PC-9 (cell line): Measurements from ENCODE around the gene DGKD. TPM values are rescaled to one million over a fixed set of nuclear protein-coding genes. Genes with fewer than 3 reads are reported as not detected.

Source experiments
- BruUV-seq: library from RNA; stranded (reverse); fragments of 400-500 nt; replicated peaks from 2 replicates; lab custom pipeline; 2021; lab: Mats Ljungman, UMichigan
- CTCF ChIA-PET: fragments of 300-600 bp; sonication (Branson Sonifier 250); formaldehyde crosslinking; loops from one replicate; lab custom pipeline; 2022; ENCODE audit warnings: antibody characterized with exemption; lab: Charles Lee
- POLR2A ChIA-PET: fragments of 300-600 bp; sonication (Branson Sonifier 250); formaldehyde crosslinking; loops from one replicate; lab custom pipeline; 2022; ENCODE audit warnings: antibody characterized with exemption; ENCODE audit not compliant: unreplicated experiment; lab: Charles Lee
- DNase-seq, 2 experiments: peaks; one replicate each; pipeline versions ENCODE4 v3.0.0 to v3.0.0-alpha.2; 2015 to 2022; ENCODE audit warnings: mixed read lengths in 1 of 2
- H2AFZ ChIP-seq: fragments of 200-600 bp; sonication (generic); 2 replicates; pipeline ENCODE4 v1.8.1; 2017; ENCODE audit warnings: antibody characterized with exemption
- H3F3A ChIP-seq: fragments of 200-600 bp; sonication (generic); 2 replicates; pipeline ENCODE4 v1.8.1; 2017; ENCODE audit warnings: antibody characterized with exemption, mild to moderate bottlenecking, low read depth; ENCODE audit not compliant: insufficient read depth
- H3K27ac ChIP-seq: fragments of 200-600 bp; sonication (generic); 2 replicates; pipeline ENCODE4 v1.6.1; 2016; ENCODE audit warnings: mixed run types
- H3K27me3 ChIP-seq: fragments of 200-600 bp; sonication (generic); 2 replicates; pipeline ENCODE4 v1.6.1; 2016; ENCODE audit warnings: low read depth, mixed run types; ENCODE audit not compliant: insufficient read depth
- H3K36me3 ChIP-seq: fragments of 200-600 bp; sonication (generic); 2 replicates; pipeline ENCODE4 v1.6.1; 2016; ENCODE audit warnings: low read depth, mixed run types
- H3K4me1 ChIP-seq: fragments of 200-600 bp; sonication (generic); replicated peaks from 2 replicates; pipeline ENCODE4 v1.6.1; 2016; ENCODE audit warnings: mixed run types; ENCODE audit not compliant: insufficient read depth
- H3K4me2 ChIP-seq: fragments of 200-600 bp; sonication (generic); 2 replicates; pipeline ENCODE4 v1.6.1; 2017; ENCODE audit warnings: mixed run types
- H3K4me3 ChIP-seq: fragments of 200-600 bp; sonication (generic); 2 replicates; pipeline ENCODE4 v1.6.1; 2016; ENCODE audit warnings: mixed run types
- H3K79me2 ChIP-seq: fragments of 200-600 bp; sonication (generic); 2 replicates; pipeline ENCODE4 v1.6.1; 2017; ENCODE audit warnings: low read depth, mixed run types
- H3K9me2 ChIP-seq: fragments of 200-600 bp; sonication (generic); 2 replicates; pipeline ENCODE4 v1.8.1; 2017; ENCODE audit warnings: mild to moderate bottlenecking; ENCODE audit not compliant: insufficient read depth
- H3K9me3 ChIP-seq: fragments of 200-600 bp; sonication (generic); 2 replicates; pipeline ENCODE4 v1.8.1; 2016; ENCODE audit warnings: low read depth; ENCODE audit not compliant: insufficient read depth
- H4K20me1 ChIP-seq: fragments of 200-600 bp; sonication (generic); 2 replicates; pipeline ENCODE4 v1.8.1; 2017; ENCODE audit not compliant: insufficient read depth
- CTCF ChIP-seq: fragments of 200-600 bp; sonication (generic); conservative IDR thresholded peaks from 2 replicates; pipeline ENCODE4 v1.6.1; 2017; ENCODE audit warnings: mixed run types, antibody characterized with exemption, mild to moderate bottlenecking, moderate library complexity
- EZH2 ChIP-seq: fragments of 200-600 bp; sonication (generic); IDR thresholded peaks from 2 replicates; pipeline ENCODE4 v1.8.0; 2017; ENCODE audit warnings: antibody characterized with exemption, low read depth
- intact Hi-C: fragments of 100-400 bp; cut with micrococcal nuclease; formaldehyde crosslinking; loops from one replicate; pipeline ENCODE4 v1.10.0; 2022; ENCODE audit not compliant: unreplicated experiment
- total RNA-seq: library from RNA; stranded (reverse); gene quantifications from 2 replicates; pipeline ENCODE4 v1.2.3, GENCODE V29; 2021

Gene DGKD
- total RNA-seq, 1 experiment from 2014 or later: 59.5 TPM

- Histone ChIP-seq H3K4me3 (no peak overlapping the region), H3K9me2 (no peaks in the 10 kb centered on the region), H3K27ac (no peak overlapping the region), H3F3A (peaks cover 31% of the 10 kb centered on the region), H3K36me3 (no peaks in the 10 kb centered on the region; the same call in 1 of the 2 replicates), H2AFZ (no peak overlapping the region), H4K20me1 (no peaks in the 10 kb centered on the region), H3K4me2 (no peak overlapping the region), H3K79me2 (peaks cover 86% of the 10 kb centered on the region), H3K4me1 (peaks cover 49% of the 10 kb centered on the region), H3K27me3 (no peaks in the 10 kb centered on the region), H3K9me3 (no peaks in the 10 kb centered on the region)
- ChIA-PET CTCF (interaction anchor here (1.5 kb wide), 1 partner anchor 24 kb away, joined by 5 read pairs; no protein-coding TSS in a partner anchor), POLR2A (interaction anchor here (0.6 kb wide), 1 partner anchor 63 kb away, joined by 7 read pairs; no protein-coding TSS in a partner anchor)
- TF ChIP-seq CTCF: no peak
- no peak for TF ChIP-seq EZH2
- intact Hi-C loops: loop anchor here (10.0 kb wide), 1 partner anchor 435 kb away; no protein-coding TSS in a partner anchor
- DNase-seq: no peak
- BruUV-seq: TSS peak; percentile 20
Observed at GRCh38 chr2:233419602-233420391, 65.5 kb downstream of the DGKD start.

GRCh38 chr2:233421091-233421816 lies 67.0 kb downstream of the DGKD start:
- no TSS peak for BruUV-seq
- intact Hi-C loops: no loop called here
- no peak overlapping the region for H2AFZ ChIP-seq
- H3K4me3 ChIP-seq: no peak overlapping the region
- H3K36me3 ChIP-seq: peaks cover 8% of the 10 kb centered on the region
- TF ChIP-seq CTCF (no peak), EZH2 (no peak)
- no peaks in the 10 kb centered on the region for H4K20me1 ChIP-seq
- peak overlapping the region; percentile 75 for H3K27ac ChIP-seq
- no peaks in the 10 kb centered on the region for H3K27me3 ChIP-seq
- H3K9me2 ChIP-seq: no peaks in the 10 kb centered on the region
- no peak for DNase-seq
- peaks cover 10% of the 10 kb centered on the region; the same call in 1 of the 2 replicates for H3K9me3 ChIP-seq
- peak overlapping the region; percentile 66 for H3K4me2 ChIP-seq
- H3K4me1 ChIP-seq: peaks cover 43% of the 10 kb centered on the region
- ChIA-PET CTCF (interaction anchor here (1.1 kb wide), 1 partner anchor 70 kb away, joined by 4 read pairs; no protein-coding TSS in a partner anchor), POLR2A (interaction anchor here (0.6 to 1.1 kb wide), 5 partner anchors 36 to 491 kb away, joined by 3 to 6 read pairs (median 5); no protein-coding TSS in a partner anchor)
- peaks cover 32% of the 10 kb centered on the region for H3F3A ChIP-seq
- peaks cover 87% of the 10 kb centered on the region for H3K79me2 ChIP-seq

GRCh38 chr2:233422050-233422639 lies 67.9 kb downstream of the DGKD start:
- CTCF ChIA-PET: interaction anchor here (0.6 to 1.1 kb wide), 2 partner anchors 71 to 1721 kb away, joined by 4 to 5 read pairs; no protein-coding TSS in a partner anchor
- peak; percentile 92 to 97 for DNase-seq

More at GRCh38 chr2:233422050-233422639, 67.9 kb downstream of the DGKD start:
- peak overlapping the region; percentile 75 for H3K27ac ChIP-seq
- peaks cover 52% of the 10 kb centered on the region for H3K4me1 ChIP-seq
- peak overlapping the region; percentile 17; the same call in 1 of the 2 replicates for H3K4me3 ChIP-seq
- peaks cover 16% of the 10 kb centered on the region for H3K36me3 ChIP-seq
- no peaks in the 10 kb centered on the region for H4K20me1 ChIP-seq
- POLR2A ChIA-PET: interaction anchor here (0.6 to 1.1 kb wide), 9 partner anchors 8 to 576 kb away, joined by 3 to 7 read pairs (median 4); no protein-coding TSS in a partner anchor
- intact Hi-C loops: loop anchor here (1.0 to 2.0 kb wide), 3 partner anchors 8 to 65 kb away; no protein-coding TSS in a partner anchor
- H3K9me2 ChIP-seq: no peaks in the 10 kb centered on the region
- no TSS peak for BruUV-seq
- no peak overlapping the region; the same call in 1 of the 2 replicates for H2AFZ ChIP-seq
- peaks cover 87% of the 10 kb centered on the region for H3K79me2 ChIP-seq
- H3K27me3 ChIP-seq: no peaks in the 10 kb centered on the region
- peaks cover 18% of the 10 kb centered on the region for H3K9me3 ChIP-seq
- no peak for TF ChIP-seq CTCF
- TF ChIP-seq EZH2: no peak
- peak overlapping the region; percentile 66 for H3K4me2 ChIP-seq
- H3F3A ChIP-seq: peaks cover 40% of the 10 kb centered on the region
